Measurements from ENCODE around the gene LCE4A.

DNA sequence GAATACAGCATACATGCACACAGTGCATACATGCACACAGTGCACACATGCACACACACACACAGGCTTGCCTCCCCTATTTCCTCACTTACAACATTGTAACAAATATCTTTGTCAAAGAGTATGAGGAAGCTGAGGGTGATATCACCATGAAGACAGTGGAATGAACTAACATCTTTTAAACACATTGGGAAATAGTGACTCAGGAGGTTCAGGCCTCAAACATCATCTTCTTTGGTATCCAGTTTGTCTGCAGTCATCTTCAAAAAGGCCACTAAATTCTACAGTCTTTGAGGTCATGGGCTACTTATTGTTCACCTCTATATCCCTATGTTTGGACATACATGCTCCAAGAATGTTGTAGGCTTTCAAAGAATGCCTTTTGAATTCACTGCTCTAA lies 24.1 kb upstream of the LCE4A start:
- TF ChIP-seq, protein P1, sequence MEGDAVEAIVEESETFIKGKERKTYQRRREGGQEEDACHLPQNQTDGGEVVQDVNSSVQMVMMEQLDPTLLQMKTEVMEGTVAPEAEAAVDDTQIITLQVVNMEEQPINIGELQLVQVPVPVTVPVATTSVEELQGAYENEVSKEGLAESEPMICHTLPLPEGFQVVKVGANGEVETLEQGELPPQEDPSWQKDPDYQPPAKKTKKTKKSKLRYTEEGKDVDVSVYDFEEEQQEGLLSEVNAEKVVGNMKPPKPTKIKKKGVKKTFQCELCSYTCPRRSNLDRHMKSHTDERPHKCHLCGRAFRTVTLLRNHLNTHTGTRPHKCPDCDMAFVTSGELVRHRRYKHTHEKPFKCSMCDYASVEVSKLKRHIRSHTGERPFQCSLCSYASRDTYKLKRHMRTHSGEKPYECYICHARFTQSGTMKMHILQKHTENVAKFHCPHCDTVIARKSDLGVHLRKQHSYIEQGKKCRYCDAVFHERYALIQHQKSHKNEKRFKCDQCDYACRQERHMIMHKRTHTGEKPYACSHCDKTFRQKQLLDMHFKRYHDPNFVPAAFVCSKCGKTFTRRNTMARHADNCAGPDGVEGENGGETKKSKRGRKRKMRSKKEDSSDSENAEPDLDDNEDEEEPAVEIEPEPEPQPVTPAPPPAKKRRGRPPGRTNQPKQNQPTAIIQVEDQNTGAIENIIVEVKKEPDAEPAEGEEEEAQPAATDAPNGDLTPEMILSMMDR (IDR thresholded peaks at IDR 0.05; ENCODE audit: insufficient read depth, low read length, poor library complexity, severe bottlenecking): no peak
- TF ChIP-seq EZH2phosphoT487 (conservative IDR thresholded peaks at IDR 0.05; ENCODE audit: low read length): no peak
